ENCODE results near the gene SCNN1A. TPM values are rescaled to one million over a fixed set of nuclear protein-coding genes. Genes with fewer than 3 reads are reported as not detected.

SCNN1A gene
- total and polyA plus RNA-seq, 2 donors (not counting 1 experiment from before 2014, with no cell fraction given), result 0.20 TPM; not detected in 1

DNA sequence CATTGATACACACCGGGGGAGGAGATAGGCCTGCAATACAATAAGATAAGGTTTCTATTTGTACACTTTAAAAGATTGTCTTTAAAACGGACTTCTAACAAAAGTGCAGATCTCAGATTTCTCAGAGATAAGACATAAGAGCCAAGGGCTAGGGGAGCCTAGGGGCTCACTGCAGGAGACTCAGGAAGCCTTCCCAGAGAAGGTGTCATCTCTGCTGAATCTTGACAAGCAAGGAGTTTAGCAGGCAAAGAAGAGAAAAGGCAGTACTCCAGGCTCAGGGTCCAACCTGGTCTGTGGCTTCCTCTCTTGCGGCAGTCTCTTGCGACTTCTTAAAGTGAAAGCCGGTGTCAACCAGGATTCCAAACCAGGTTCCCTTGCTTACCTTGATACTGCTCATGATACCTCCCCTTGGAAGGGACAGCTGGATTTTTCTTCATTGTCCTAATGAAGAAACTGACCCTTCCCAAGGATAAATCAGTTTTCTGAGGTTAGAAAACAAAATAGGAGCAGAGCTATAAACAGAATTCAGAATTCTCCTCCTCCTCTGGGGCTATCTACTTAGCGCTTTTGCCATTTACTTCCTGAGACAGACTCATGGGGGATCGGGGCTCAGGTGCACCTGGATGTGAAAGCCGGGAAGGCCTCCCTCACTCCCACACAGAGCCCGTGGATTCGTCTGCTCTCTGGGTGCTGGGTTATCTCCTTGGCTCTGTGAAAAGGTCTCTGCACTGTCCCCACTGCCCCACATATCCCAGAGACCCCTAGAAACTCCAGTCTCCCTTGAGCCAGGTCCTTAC lies 1.7 kb upstream of the SCNN1A start:
- Histone ChIP-seq H3K4me3 (ENCODE audit: control extremely low read depth in 1 of 5, extremely low read depth in 1 of 5, insufficient read depth in 1 of 5, low read depth in 2 of 5, low read length in 4 of 5) (no peak overlapping the region), H3K36me3 (replicated peaks in 1 of 2; ENCODE audit: control extremely low read depth in 1 of 2, control insufficient read depth in 1 of 2, extremely low read depth in 1 of 2, insufficient read depth in 2 of 2, low read length in 1 of 2) (no peaks in the 10 kb centered on the region), H3K9ac (ENCODE audit: low read length) (no peak overlapping the region), H3K9me3 (ENCODE audit: control extremely low read depth in 1 of 3, control insufficient read depth in 2 of 3, insufficient read depth in 1 of 3, low read length in 2 of 3) (peaks cover 0 to 3% (median 0%) of the 10 kb centered on the region in 3 donors), H2AFZ (ENCODE audit: insufficient read depth, low read depth, low read length, poor library complexity, severe bottlenecking) (no peak overlapping the region), H3K27ac (ENCODE audit: low read length in 2 of 2) (no peak overlapping the region), H3K79me2 (ENCODE audit: control insufficient read depth, insufficient read depth, low read length) (no peaks in the 10 kb centered on the region), H3K4me1 (ENCODE audit: control insufficient read depth in 2 of 2, insufficient read depth in 2 of 2, low read length in 2 of 2) (no peaks in the 10 kb centered on the region), H3K4me2 (replicated peaks; ENCODE audit: low read depth, low read length, poor library complexity, severe bottlenecking) (no peak overlapping the region), H3K27me3 (replicated peaks in 1 of 4; ENCODE audit: control extremely low read depth in 1 of 4, control insufficient read depth in 3 of 4, insufficient read depth in 4 of 4, low read length in 3 of 4) (peaks cover 0 to 54% (median 19%) of the 10 kb centered on the region in 4 experiments), H4K20me1 (ENCODE audit: control insufficient read depth, insufficient read depth, low read length, poor library complexity, severe bottlenecking) (no peaks in the 10 kb centered on the region)
- ChIA-PET CTCF (no interaction called here), POLR2A (no interaction called here)
- no peak overlapping the region for H3K4me3 Mint-ChIP-seq
- intact Hi-C loops (cut with micrococcal nuclease), result no loop called here
- ATAC-seq (ENCODE audit: low read depth) (no peak), DNase-seq (no peak)
- 38% methylated on average over 8 of the region's 10 CpGs for WGBS (ENCODE audit: insufficient coverage)
- no peaks in the 10 kb centered on the region for H3K4me1 Mint-ChIP-seq
- peaks cover 69% of the 10 kb centered on the region for H3K27me3 Mint-ChIP-seq
- H3K9me3 Mint-ChIP-seq (ENCODE audit: insufficient read depth), result no peaks in the 10 kb centered on the region
- no peak for TF ChIP-seq CTCF (IDR thresholded peaks at IDR 0.05)
- no peak for TF ChIP-seq EZH2 (IDR thresholded peaks at IDR 0.05; ENCODE audit: borderline replicate concordance, insufficient read depth, low read depth, low read length, poor library complexity, severe bottlenecking)
- H3K27ac Mint-ChIP-seq, result no peak overlapping the region

GRCh38 chr12:6376079-6376869 lies 911 bp upstream of the SCNN1A start:
- Histone ChIP-seq H3K9ac (ENCODE audit: low read length) (no peak overlapping the region), H3K4me2 (replicated peaks; ENCODE audit: low read depth, low read length, poor library complexity, severe bottlenecking) (no peak overlapping the region), H3K27me3 (replicated peaks in 1 of 4; ENCODE audit: control extremely low read depth in 1 of 4, control insufficient read depth in 3 of 4, insufficient read depth in 4 of 4, low read length in 3 of 4) (peaks cover 0 to 48% (median 18%) of the 10 kb centered on the region in 4 experiments), H3K27ac (ENCODE audit: low read length in 2 of 2) (no peak overlapping the region), H3K4me3 (ENCODE audit: control extremely low read depth in 1 of 5, extremely low read depth in 1 of 5, insufficient read depth in 1 of 5, low read depth in 2 of 5, low read length in 4 of 5) (no peak overlapping the region), H3K36me3 (replicated peaks in 1 of 2; ENCODE audit: control extremely low read depth in 1 of 2, control insufficient read depth in 1 of 2, extremely low read depth in 1 of 2, insufficient read depth in 2 of 2, low read length in 1 of 2) (no peaks in the 10 kb centered on the region), H3K4me1 (ENCODE audit: control insufficient read depth in 2 of 2, insufficient read depth in 2 of 2, low read length in 2 of 2) (no peaks in the 10 kb centered on the region), H3K9me3 (ENCODE audit: control extremely low read depth in 1 of 3, control insufficient read depth in 2 of 3, insufficient read depth in 1 of 3, low read length in 2 of 3) (peaks cover 0 to 3% (median 0%) of the 10 kb centered on the region in 3 donors), H4K20me1 (ENCODE audit: control insufficient read depth, insufficient read depth, low read length, poor library complexity, severe bottlenecking) (no peaks in the 10 kb centered on the region), H3K79me2 (ENCODE audit: control insufficient read depth, insufficient read depth, low read length) (no peaks in the 10 kb centered on the region), H2AFZ (ENCODE audit: insufficient read depth, low read depth, low read length, poor library complexity, severe bottlenecking) (no peak overlapping the region)
- CTCF ChIA-PET, result no interaction called here
- TF ChIP-seq CTCF (IDR thresholded peaks at IDR 0.05), result no peak
- no peak for TF ChIP-seq EZH2 (IDR thresholded peaks at IDR 0.05; ENCODE audit: borderline replicate concordance, insufficient read depth, low read depth, low read length, poor library complexity, severe bottlenecking)
- DNase-seq, result no peak
- no peaks in the 10 kb centered on the region for H3K9me3 Mint-ChIP-seq (ENCODE audit: insufficient read depth)
- POLR2A ChIA-PET, result no interaction called here
- H3K4me1 Mint-ChIP-seq, result no peaks in the 10 kb centered on the region
- WGBS (ENCODE audit: insufficient coverage), result 57% methylated on average over 14 of the region's 19 CpGs
- no peak overlapping the region for H3K27ac Mint-ChIP-seq
- no peak for ATAC-seq (ENCODE audit: low read depth)
- H3K4me3 Mint-ChIP-seq, result no peak overlapping the region
- peaks cover 63% of the 10 kb centered on the region for H3K27me3 Mint-ChIP-seq
- intact Hi-C loops (cut with micrococcal nuclease), result no loop called here

Measured in B cell (primary cell).